Urothelium cell line (cell line): ENCODE measurements around the gene AIFM1.
"Not testable (repeated sequence)": the region's sequence is repeated elsewhere in the genome, so short reads cannot be mapped to it uniquely, and the experiment has no call there.

Experiments used
- DNase-seq: peaks from one replicate; pipeline ENCODE4 v3.0.0; 2011; ENCODE audit warnings: low spot score, mixed read lengths
- FAIRE-seq: peaks from 2 replicates; lab custom pipeline; 2011; peaks lifted over from hg19 to GRCh38; lab: Jason Lieb, UNC

The AIFM1 gene

DNA sequence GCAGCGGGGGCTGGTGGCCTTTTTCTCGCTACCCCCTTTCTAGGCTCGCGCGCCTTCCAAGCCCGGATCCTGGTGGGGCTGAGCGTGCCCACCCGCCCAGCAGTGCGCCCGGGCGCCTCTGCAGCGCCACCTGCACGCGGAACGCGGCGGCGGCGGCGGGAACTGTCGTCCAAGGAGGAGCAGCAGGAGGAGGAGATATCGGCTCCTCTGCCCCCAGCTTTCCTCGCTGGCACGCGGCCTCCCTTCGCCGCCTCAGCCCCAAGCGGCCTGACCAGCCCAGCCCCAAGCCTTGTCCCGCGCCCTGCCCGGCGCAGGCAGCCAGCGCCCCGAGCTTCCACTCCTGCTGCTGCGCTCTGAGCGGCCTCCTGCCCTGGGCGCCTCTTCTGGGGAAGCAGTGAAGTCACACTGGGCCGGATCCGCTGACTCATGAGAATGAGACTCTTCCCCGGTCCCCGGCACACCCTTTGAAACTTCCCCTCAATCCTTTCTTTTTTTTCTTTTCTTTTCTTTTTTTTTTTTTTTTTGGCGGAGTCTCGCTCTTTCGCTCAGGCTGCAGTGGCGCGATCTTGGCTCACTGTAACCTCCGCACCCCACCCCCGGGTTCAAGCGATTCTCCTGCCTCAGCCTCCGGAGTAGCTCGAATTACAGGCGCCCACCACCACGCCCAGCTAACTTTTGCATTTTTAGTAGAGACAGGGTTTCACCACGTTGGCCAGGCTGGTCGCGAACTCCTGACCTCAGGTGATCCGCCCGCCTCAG is 44.7 kb downstream of the AIFM1 start:
- DNase-seq = peak; percentile 64
- no peak for FAIRE-seq

DNA sequence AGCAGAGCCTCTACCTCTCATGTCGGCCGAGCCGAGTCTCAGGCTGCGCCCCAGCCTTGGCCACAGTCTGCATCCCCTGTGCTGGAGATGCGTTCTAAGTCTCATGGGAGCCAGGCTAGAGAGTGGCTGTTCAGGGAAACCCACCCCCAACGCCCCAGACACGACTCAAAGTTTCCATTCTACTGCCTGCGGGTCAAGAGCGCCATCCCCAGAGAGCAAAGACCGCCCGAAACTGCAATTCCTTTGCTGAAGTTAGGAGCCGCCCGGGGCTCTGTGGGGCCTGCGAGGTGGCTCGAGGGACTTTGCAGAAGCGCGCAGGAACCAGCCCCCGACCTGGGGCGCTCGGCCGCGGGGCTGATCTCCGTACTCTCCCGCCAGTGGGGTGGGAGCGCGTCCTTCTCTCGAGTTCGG is 45.3 kb downstream of the AIFM1 start:
- FAIRE-seq = no peak
- no peak for DNase-seq

DNA sequence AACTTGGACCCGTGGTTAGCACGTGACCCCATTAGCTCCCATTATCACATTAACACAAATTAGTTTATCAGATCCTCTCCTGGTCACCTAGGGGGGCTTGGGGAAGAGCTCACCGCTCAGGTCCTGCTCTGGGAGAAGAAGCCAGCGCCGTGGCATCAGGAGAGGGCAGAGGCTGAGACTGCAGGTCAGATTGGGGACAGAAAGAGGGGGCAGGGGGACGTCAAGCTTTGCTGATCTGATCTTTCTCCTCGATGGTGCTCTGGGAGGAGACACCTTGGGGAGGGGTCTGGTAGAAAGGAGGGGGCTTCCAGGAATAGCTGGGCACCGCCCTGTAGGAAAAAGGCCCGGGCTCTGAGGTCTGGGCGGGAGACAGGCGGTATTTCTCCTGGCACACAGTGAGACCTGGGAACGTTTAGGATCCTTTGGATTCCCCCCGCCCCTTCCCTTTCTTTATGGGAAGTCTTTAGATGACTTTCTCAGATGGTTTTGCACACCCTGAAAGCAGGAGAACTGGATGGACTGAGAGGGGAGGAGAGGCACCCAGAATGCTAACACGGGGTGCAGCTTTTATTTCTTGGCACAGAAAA is 46.2 kb downstream of the AIFM1 start:
- FAIRE-seq = no peak
- DNase-seq = no peak

DNA sequence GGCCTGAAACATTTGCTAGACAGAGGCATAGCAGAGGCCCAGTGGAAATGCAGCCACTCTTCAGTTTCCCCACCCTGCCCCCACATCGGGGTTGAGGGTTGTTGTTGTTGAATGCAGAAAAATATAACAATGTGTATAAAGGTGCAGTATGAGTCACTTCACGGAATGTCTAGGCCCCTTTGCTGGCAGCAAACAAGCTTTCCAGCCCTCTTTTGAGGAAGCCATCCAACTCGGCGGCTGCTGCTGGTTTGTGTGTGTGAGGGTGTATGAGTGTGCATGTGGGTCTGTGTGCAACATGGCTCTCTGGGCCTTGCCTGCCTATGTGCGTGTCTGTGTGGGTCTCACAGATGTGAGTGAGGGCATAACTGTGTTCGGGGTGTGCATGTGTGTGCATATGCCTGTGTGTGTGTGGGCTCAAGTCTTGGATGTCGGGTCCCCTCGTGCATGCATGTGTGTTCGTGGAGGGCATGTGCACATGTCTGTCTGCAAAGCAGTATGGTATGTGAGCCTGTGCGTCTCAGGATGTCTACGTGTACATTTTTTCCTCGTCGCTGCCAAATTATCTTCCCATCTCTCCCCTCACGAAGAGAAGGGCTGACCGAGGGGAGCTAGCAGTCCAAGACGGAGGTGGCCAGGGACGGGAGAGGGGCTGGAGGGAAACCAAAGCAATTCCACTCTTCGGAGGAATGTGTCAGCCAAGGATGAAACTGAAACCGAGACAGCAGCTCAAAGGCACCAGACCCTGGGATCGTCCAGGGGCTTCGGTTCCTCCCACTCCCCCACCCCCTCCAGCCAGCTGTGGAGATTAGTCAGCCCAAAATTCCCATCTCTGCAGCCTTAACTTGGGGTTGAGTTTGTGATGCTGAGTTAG is 47.0 kb downstream of the AIFM1 start:
- DNase-seq (peak; percentile 27), FAIRE-seq (no peak)

DNA sequence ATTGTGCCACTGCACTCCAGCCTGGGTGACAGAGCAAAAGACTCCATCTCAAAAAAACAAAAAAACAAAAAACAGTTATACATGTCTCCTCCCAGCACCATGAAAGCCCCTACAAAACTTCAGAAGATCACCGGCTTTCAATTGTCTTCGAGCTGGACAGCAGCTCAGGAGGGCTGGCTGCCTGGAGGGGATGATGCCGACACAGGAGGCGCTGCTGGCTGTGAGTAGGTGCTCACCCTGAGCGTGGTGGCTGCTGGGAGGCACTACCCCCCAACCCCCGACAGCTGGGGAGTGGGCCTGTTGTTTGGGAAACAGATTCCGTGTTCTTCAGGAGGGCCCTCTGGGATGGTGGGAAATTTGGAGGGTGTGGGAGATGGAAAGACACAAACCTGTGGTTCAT is 48.5 kb downstream of the AIFM1 start:
- no peak for FAIRE-seq

DNA sequence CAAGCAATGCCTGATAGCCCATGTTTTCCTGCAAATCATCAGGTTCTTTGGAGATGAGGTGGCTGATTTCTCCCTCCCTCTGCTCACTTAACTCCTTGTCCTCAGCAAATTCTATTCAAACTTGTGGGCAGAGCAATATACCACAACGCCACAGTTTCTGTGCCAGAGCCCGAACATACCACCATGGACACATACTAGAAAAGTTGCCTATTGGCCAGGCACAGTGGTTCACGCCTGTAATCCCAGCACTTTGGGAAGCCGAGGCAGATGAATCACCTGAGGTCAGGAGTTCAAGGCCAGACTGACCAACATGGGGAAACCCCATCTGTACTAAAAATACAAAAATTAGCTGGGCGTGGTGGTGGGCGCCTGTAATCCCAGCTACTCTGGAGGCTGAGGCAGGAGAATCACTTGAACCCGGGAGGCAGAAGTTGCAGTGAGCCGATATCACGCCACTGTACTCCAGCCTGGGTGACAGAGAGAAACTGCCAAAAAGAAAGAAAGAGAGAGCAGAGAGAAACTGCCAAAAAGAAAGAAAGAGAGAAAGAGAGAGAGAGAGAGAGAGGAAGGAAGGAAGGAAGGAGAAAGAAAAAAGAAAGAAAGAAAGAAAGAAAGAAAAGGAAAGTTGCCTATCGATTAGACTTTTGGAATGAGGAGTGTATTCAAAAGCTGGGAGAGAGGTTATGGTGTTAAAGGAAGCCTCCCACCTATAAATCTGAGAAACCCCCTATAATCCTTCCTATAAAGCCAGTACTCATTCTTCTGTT is 50.3 kb downstream of the AIFM1 start:
- not testable (repeated sequence) for DNase-seq, FAIRE-seq

More for the DNA sequence above, 48.5 kb downstream of the AIFM1 start:
- DNase-seq = no peak

DNA sequence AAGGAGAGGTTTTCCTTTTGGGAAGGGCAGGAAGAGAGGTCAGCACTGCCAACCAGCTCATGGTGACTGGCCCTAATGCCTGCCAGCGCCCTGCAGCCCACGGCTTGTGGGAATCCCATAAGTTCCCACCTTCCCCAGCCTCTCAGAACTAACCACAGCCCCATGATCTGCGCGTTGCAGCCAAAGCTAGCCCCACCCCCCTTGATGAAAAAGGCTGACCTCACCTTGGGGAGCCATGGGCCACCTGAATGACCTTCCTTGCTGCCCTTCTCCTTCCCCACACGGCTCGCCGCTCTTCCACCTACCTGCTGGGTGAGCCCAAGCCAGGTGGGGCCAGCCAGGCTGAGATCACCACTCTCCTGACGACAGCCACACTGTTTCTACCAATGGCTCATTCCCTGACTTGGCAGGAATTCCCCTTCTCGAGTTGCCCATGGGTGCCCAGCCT is 51.5 kb downstream of the AIFM1 start:
- FAIRE-seq = no peak

DNA sequence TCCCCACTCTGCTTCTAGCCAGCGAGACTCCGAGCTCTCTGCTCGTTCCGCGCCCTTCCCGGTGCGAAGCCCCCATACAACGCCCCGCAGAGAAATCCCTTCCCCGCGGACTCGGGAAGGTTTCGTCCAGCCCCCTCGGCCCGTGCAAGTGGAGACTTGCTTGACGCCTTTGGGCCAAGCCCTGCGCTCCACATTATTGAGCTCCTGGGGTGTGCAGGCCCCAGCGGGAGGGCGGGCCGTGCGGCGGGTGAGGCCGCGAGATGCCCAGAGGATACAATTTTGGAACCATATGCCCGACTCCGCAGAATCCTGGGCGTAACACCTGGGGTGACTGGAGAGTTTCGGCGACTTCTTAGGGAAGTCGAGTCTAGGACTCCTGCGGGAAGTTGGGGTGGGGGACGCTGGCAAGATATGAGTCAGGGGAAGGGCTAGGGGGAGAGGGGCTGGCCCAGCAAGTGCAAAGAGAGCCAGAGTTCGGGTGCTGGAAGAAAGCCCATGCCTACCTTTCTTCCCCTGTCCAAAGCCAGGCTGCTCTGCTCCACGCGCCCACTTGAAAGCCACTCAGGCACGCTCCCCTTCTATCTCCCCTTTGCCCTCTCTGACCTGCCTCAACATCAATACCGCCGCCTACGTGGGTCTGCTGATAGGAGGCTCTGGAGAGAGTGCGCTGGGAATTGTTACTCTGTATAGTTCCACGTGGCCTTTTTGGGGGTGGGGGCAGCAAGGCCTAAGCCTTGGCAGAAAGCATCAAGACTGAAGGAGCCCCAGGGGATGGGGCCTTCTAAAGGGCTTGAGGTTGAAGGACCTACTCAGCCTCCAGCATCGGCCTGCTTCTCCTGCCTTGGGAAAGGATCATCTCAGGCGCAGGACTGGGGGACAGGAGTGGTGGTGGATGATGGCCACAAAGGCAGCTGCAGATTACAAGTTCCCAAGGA is 54.2 kb downstream of the AIFM1 start:
- FAIRE-seq = no peak

More for the DNA sequence above, 51.5 kb downstream of the AIFM1 start:
- DNase-seq = no peak

DNA sequence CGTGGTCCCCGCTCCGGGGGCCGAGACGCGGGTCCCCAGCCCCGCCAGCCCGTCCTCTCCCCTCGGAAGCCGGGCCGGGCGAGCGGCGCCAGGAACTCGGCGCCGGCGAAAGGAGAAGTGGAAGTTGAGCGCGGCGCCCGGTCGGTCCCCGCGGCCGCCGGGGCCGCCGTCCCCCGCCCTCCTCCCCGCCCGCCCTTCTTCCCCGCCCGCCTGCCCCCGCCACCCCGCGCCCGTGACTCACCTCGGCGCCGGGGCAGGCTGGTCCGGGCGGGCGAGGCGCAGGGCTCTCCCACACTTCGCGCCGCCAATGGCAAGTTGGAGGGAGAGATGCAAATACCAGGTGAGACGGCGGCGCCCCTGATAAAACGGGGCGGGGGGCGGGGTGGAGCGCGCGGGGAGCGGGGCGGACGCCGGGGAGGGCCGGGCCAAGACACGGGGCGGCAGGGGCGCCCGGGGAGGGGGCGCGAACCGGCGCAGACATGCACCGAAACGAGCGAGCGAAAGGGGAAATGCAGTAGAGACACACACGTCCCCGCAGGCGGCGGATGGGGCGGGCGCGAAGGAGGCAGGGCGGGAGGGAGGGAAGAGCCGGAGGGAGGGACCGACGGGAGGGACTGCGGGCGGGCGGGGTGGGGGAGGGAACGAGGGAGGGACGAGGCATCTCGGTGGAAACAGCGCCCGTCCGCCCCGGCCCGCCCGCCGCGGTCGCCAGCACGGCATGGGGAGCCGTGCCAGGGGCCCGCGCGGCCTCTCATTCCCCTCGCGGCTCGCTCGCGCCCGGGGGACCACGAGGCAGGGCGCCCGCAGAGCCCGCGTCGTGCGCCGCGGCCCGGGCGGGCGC is 55.0 kb downstream of the AIFM1 start, which contains the start of gene ELF4:
Gene ELF4, minus strand, starts transcription at position 119 of the 841 bp plus-strand sequence. CDS start 29,167 bp downstream, outside the sequence.
- DNase-seq (peak; percentile 59), FAIRE-seq (no peak)

More for the DNA sequence above, 54.2 kb downstream of the AIFM1 start:
- DNase-seq = peak; percentile 5

DNA sequence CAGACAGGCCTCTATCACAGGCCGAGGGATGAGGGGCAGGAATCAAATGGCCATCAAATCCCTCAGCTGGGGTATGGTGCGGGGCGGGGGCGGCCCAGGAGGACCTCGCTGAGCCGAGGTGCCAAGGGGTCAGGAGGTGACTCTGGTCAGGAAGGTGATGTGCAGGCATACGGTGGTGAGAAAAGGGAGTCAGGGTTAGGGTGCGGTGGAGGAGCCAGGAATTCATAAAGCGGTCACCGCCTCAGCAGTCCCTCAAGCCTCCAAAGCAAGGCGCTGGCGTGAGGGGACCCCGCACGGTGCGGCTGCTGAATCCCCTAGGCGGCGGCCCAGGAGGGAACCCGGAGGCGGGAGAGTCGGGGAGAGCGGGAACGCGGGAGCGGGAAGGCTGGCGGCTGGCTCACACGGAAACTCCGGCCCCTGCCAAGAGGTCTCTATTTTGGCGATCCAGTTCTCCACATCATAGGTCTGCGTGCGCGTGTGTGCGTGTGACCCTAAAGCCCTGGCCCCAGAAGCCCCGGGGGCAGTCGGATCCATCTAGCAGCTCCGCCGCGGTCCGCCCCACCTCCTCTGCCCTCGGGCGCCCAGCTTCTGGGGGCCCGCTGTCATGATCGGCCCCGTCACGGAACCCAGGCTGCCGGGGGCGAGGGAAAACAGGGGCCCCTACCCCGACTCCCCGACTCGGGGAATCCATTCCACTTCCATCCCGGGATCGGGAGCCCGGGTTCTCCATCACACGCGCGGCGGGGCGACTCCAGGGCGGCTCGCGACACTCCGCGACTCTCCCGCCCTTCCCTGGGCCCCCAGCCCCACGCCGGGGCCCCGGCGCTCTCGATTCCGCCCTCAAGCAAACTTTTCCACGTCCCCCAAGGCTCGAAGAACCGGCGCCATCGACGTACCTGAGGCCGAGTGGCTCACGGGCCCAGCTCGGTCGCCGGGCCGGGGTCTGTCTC is 55.9 kb downstream of the AIFM1 start:
- peak; percentile 3 for DNase-seq
- no peak for FAIRE-seq

DNA sequence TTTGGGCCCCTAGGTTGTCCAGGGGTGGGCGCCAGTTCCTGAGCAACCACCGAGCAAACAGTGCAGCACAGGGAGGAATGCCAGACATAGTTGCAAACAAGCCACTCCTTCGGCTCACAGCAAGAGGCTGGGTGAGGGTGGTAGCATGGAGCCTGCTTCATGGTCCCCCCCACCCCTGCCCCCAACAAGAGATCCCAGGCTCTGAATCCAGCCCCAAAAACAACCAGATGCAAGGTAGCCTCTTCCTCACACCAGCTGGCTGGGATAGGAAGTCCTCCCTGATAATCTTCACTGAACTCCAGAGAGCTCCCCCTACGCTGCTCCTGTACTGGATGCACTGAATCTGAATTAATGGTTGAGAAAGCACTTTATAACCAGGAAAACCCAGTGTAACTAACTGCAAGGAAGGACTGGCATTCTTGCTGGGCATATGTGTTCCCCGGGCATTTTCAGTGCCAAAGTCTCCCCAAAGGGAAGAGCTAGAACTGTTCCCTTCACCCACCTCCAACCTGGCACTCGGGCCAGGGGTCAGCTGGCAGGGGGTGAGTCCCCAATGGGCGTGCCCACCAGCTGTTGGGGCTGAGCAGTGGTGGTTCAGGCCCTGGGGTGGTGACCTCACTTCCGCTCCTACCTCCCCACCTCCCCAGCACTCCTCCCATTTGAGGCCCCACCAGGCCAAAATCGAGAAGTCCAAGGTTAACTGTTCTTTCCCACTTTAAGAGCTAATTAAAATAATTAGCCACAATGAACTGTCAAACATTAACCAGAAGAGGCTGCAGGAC is 56.8 kb downstream of the AIFM1 start:
- FAIRE-seq (no peak), DNase-seq (peak; percentile 25)

DNA sequence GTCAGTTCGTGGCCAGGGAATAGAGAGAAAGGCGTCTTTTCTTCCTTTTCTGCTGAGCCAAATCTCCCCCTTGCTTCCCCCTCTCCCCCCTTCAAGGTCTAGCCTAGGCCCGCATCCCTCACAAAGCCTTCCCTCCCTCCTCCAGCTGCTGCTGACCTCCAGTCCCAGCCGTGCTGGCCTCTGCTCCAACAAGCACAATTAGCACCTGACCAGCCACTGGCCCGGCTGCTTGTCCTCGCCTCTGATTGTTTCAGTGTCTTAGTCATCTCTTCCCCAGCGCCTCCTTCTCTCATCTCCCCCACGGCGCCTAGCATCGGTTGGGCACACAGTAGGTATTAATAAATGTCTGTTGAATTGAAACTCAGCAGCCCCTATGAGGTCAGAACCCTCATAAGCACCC is 59.6 kb downstream of the AIFM1 start:
- DNase-seq = no peak
- no peak for FAIRE-seq

DNA sequence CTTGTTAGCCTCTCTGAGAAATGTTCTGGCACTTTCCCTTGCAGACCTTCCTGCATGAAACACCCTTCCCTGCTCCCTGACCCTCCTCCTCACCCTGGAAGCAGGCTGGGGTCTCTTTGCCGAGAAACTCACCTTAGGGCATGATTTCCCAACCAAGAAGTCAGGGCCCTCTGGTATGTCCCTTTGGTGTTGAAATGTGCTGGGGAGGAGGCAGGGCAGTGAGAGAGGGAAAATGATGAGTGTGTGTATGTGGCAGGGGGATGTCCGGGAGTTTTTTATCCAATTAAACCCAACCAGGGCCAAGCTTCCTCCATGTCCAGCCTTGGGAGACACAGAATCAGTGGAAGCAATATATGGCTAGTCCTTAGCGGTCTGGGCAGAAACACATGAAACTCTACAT is 60.4 kb downstream of the AIFM1 start:
- FAIRE-seq = no peak
- DNase-seq = no peak

DNA sequence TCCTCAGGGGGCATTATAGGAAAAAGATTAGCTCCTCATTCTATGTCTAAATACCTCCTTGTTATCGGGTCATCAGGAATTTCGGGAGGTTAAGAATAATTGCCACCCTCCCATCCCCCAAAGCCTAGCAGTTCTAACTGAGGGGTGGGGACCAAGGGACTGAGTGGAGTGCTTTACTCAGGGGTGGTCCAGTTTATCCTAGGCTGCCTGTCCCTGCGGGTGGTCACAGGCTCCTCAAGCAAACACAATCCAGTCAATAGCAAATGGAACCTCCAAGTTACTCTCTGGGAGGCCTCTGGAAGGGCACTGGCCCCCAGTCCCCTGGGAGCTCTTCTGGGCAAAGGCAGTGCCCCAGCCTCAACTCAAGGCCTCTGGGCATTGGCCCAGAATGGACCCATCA is 62.0 kb downstream of the AIFM1 start:
- DNase-seq (no peak), FAIRE-seq (no peak)

DNA sequence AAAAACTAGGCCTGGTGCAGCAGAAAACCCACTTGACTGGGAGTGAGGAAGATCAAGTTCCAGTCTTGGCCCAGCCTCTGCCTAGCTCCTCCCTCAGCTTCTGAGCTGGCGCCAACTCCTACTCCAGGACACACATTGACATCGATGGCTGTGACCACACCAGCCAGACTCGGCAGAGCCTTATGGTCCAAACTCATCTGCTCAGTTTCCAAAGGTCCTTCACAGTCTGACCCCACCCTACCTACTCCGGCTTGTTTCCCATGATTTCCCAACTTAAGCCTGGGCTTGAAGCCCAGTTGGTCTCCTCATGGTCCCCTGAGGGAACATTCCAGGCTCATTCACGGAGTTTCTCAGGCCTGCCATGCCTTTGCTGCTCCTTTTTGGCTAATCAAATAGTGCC is 65.5 kb downstream of the AIFM1 start:
- DNase-seq (no peak), FAIRE-seq (no peak)

DNA sequence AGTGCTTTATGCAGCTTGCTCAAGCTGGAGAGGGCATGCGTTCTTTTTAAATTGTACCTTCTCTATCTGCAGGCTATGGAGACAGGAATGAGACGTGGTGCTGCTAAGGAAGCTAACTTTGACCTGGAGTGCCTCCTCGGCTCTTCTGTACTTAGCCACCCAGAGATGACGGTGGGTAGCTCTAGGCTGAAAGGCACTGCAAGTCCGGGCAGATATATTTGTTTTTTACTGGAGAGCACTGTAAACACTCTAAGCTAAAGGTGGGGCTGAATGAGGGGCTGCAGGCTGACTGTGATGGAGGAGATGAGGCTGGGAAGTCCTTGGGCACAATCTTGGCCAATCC is 67.5 kb downstream of the AIFM1 start:
- no peak for FAIRE-seq

More for the DNA sequence above, 67.5 kb downstream of the AIFM1 start:
- DNase-seq = no peak
